Transverse colon (tissue), 4 donors: ENCODE data around the gene LRRC42.

Experiments
- CTCF ChIP-seq, 5 experiments: fragments of 200-600 bp in 3 of 5; fragments of 450-650 bp in 2 of 5; sonication (generic) in 3 of 5; IDR thresholded peaks; 1 replicate in 2 of 5; 2 replicates in 3 of 5; pipeline ENCODE4 v1.5.1; 2016 to 2017; ENCODE audit warnings: antibody characterized with exemption in 5 of 5, inconsistent platforms in 3 of 5, mild to moderate bottlenecking in 2 of 5, moderate library complexity in 1 of 5
- POLR2A ChIP-seq: fragments of 450-650 bp; IDR thresholded peaks from one replicate; pipeline ENCODE4 v1.6.1; 2016; ENCODE audit warnings: antibody characterized with exemption, mild to moderate bottlenecking, moderate library complexity
- POLR2AphosphoS5 ChIP-seq, 3 donors: sonication (generic); formaldehyde crosslinking; IDR thresholded peaks; one replicate each; pipeline ENCODE4 v1.6.1; 2016; ENCODE audit warnings: antibody characterized with exemption in 3 of 3

- no peak for TF ChIP-seq CTCF (IDR thresholded peaks at IDR 0.05)
- TF ChIP-seq POLR2A = no peak
- no peak for TF ChIP-seq POLR2AphosphoS5 (IDR thresholded peaks at IDR 0.05)
Observed at GRCh38 chr1:54004481-54005049, 58.4 kb downstream of the LRRC42 start.
